Tibial nerve (tissue), 4 donors: ENCODE measurements around the gene KLHL14. TPM values are rescaled to one million over a fixed set of nuclear protein-coding genes. Genes with fewer than 3 reads are reported as not detected.

Source experiments
- DNase-seq, 2 donors: peaks; one replicate each; pipeline ENCODE4 v3.0.0-alpha.2; 2019; ENCODE audit warnings: low spot score in 2 of 2
- H3K27ac ChIP-seq, 4 donors: fragments of 200-600 bp; sonication (generic) in 3 of 4; one replicate each; pipeline ENCODE4 v1.5.1; 2017 to 2019; ENCODE audit warnings: mild to moderate bottlenecking in 1 of 4
- H3K27me3 ChIP-seq, 2 donors: fragments of 200-600 bp; sonication (generic) in 1 of 2; one replicate each; pipeline versions ENCODE4 v1.5.1 to v1.6.0; 2017 to 2019
- H3K36me3 ChIP-seq, 3 donors: fragments of 200-600 bp; sonication (generic); one replicate each; pipeline ENCODE4 v1.5.1; 2018 to 2019
- H3K4me1 ChIP-seq, 4 donors: fragments of 200-600 bp; sonication (generic) in 3 of 4; one replicate each; pipeline ENCODE4 v1.5.1; 2017 to 2019
- H3K4me3 ChIP-seq, 4 donors: fragments of 200-600 bp; sonication (generic) in 3 of 4; one replicate each; pipeline ENCODE4 v1.5.1; 2017 to 2019; ENCODE audit warnings: mild to moderate bottlenecking in 1 of 4, moderate library complexity in 1 of 4
- H3K9me3 ChIP-seq, 4 donors: fragments of 200-600 bp; sonication (generic) in 3 of 4; one replicate each; pipeline ENCODE4 v1.5.1; 2017 to 2019
- EP300 ChIP-seq, 2 donors: sonication (generic); formaldehyde crosslinking; IDR thresholded peaks; one replicate each; pipeline ENCODE4 v1.6.1; 2017; ENCODE audit warnings: antibody characterized with exemption in 2 of 2, mild to moderate bottlenecking in 1 of 2
- POLR2A ChIP-seq, 2 donors: fragments of 450-650 bp; IDR thresholded peaks; one replicate each; pipeline ENCODE4 v1.6.1; 2017; ENCODE audit warnings: antibody characterized with exemption in 2 of 2, mild to moderate bottlenecking in 2 of 2, moderate library complexity in 2 of 2
- WGBS, 2 donors: methylation state at CpG; one replicate each; pipeline ENCODE4 v1.1.5; 2018; 5-methylcytosine and 5-hydroxymethylcytosine counted together
- total RNA-seq, 4 donors: library from RNA; depleted of rRNA; stranded (reverse); fragments of >200 nt; gene quantifications; one replicate each; pipeline ENCODE4 v1.1.0, GENCODE V29; 2016
- TF ChIP-seq, protein P1 (sequence below), 5 experiments: fragments of 200-600 bp in 3 of 5; fragments of 450-650 bp in 2 of 5; sonication (generic) in 3 of 5; IDR thresholded peaks; one replicate each; pipeline ENCODE4 v1.5.1; 2016 to 2019; ENCODE audit warnings: antibody characterized with exemption in 5 of 5, mild to moderate bottlenecking in 3 of 5, moderate library complexity in 2 of 5

KLHL14 gene
- total RNA-seq, 4 donors from 2014 or later: 0.21 to 0.59 (median 0.37) TPM

- WGBS, 2 donors: 83 to 84% methylated on average over 2 of the region's 2 CpGs
- DNase-seq: no peak
Observed at GRCh38 chr18:32707586-32707985, 65.2 kb downstream of the KLHL14 start.

DNA sequence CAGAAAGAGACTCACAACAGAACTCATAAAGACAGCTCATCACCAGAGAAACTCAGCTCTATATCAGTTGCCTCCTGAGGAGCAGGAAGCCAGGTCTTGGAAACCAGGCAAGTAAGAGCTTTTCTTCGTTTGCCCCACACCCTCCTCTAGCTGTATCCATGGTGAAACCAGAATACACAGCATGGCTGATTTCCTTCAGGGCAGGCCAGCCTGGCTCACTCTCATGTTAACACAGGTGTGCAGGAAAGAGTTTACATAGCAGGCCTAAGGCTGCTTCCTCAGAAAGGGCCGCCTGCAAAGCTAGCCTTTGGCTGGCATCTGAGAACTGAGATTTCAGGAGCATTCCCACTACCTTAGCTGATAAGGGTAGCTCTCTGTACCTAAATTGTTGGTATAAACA lies 65.7 kb downstream of the KLHL14 start:
- no peak for DNase-seq
- no peak for TF ChIP-seq EP300 (IDR thresholded peaks at IDR 0.05)
- Histone ChIP-seq H3K36me3 (no peaks in the 10 kb centered on the region), H3K4me3 (no peak overlapping the region), H3K4me1 (no peaks in the 10 kb centered on the region), H3K27me3 (no peaks in the 10 kb centered on the region), H3K27ac (no peak overlapping the region), H3K9me3 (no peaks in the 10 kb centered on the region)
- 64 to 83% methylated on average over 2 of the region's 2 CpGs for WGBS, 2 donors

More at GRCh38 chr18:32707586-32707985, 65.2 kb downstream of the KLHL14 start:
- H3K9me3 ChIP-seq: no peaks in the 10 kb centered on the region
- no peaks in the 10 kb centered on the region for H3K4me1 ChIP-seq
- no peak for TF ChIP-seq POLR2A (IDR thresholded peaks at IDR 0.05)
- TF ChIP-seq EP300 (IDR thresholded peaks at IDR 0.05): no peak
- TF ChIP-seq, protein P1, sequence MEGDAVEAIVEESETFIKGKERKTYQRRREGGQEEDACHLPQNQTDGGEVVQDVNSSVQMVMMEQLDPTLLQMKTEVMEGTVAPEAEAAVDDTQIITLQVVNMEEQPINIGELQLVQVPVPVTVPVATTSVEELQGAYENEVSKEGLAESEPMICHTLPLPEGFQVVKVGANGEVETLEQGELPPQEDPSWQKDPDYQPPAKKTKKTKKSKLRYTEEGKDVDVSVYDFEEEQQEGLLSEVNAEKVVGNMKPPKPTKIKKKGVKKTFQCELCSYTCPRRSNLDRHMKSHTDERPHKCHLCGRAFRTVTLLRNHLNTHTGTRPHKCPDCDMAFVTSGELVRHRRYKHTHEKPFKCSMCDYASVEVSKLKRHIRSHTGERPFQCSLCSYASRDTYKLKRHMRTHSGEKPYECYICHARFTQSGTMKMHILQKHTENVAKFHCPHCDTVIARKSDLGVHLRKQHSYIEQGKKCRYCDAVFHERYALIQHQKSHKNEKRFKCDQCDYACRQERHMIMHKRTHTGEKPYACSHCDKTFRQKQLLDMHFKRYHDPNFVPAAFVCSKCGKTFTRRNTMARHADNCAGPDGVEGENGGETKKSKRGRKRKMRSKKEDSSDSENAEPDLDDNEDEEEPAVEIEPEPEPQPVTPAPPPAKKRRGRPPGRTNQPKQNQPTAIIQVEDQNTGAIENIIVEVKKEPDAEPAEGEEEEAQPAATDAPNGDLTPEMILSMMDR (IDR thresholded peaks at IDR 0.05): no peak
- H3K27me3 ChIP-seq: no peaks in the 10 kb centered on the region
- H3K27ac ChIP-seq: no peak overlapping the region
- no peak overlapping the region for H3K4me3 ChIP-seq
- no peaks in the 10 kb centered on the region for H3K36me3 ChIP-seq

DNA sequence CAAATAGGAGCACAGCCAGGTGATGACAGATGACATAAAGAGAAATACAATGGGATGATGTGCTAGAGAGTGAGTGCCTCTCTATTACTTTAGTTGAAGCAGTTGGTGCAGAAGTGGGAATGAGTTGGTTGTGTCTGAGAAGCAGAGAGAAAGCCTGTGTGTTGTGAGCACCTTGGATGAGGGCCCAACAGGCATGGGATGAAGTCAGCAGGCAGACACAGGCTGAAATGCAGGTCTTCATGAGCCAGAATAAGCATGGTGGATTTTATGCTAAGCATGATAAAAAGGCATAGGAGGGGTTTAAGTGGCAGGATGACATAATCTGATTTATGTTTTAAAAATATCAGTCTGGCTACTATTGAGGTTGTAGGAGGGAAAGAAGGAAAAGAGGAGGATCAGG lies 71.5 kb downstream of the KLHL14 start:
- Histone ChIP-seq H3K36me3 (no peaks in the 10 kb centered on the region), H3K27me3 (no peaks in the 10 kb centered on the region), H3K4me3 (no peak overlapping the region), H3K4me1 (no peaks in the 10 kb centered on the region), H3K9me3 (no peaks in the 10 kb centered on the region), H3K27ac (no peak overlapping the region)
- TF ChIP-seq POLR2A (IDR thresholded peaks at IDR 0.05): no peak
- TF ChIP-seq, protein P1 (IDR thresholded peaks at IDR 0.05): no peak
- TF ChIP-seq EP300 (IDR thresholded peaks at IDR 0.05): no peak
- no peak for DNase-seq

DNA sequence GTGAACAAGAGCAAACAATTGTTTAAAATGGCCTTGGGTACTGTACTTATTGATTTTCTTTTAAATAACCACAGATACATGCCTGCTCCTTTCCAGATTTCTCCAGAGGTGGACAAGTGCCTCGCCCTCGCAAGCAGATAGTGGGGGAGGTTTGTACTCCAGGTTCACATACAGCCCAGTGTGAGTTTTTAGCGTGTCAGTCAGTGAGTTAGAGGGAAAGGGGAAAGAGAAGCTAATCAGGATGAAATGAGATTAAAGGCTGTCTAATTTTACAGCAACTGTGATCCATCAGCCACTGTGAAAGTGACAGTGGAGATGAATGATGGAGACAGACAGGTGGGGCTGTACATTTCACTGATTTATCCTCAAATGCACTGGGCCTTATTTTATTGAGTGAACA lies 74.7 kb downstream of the KLHL14 start:
- Histone ChIP-seq H3K27me3 (no peaks in the 10 kb centered on the region), H3K9me3 (no peaks in the 10 kb centered on the region), H3K4me3 (no peak overlapping the region), H3K36me3 (no peaks in the 10 kb centered on the region), H3K4me1 (no peaks in the 10 kb centered on the region), H3K27ac (no peak overlapping the region)
- TF ChIP-seq POLR2A (IDR thresholded peaks at IDR 0.05) (no peak), EP300 (IDR thresholded peaks at IDR 0.05) (no peak)
- TF ChIP-seq, protein P1 (IDR thresholded peaks at IDR 0.05): no peak
- no peak for DNase-seq
- 83 to 89% methylated on average over 3 of the region's 3 CpGs for WGBS, 2 donors

DNA sequence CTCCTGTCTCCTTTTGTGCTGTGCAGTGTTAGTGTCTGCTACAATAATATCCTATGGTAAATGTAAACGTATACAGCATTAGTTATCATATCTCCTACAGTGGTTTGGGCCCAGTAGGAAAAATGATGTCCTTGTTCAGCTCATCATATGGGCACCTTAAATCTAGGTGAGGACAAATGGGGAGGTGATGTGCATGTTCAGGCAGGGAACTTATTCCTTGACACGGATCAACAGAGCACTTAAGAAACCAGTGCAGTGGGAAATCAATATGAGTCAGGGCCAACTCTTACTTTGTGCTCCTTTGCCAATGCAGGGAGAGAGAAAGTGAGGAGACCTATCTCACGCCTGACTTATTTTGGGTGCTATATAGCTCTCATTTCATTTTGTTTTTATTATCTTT lies 76.4 kb downstream of the KLHL14 start:
- WGBS, 2 donors: 90 to 94% methylated on average over 3 of the region's 3 CpGs
- no peak for TF ChIP-seq EP300 (IDR thresholded peaks at IDR 0.05)
- TF ChIP-seq, protein P1 (IDR thresholded peaks at IDR 0.05): no peak
- no peak for TF ChIP-seq POLR2A (IDR thresholded peaks at IDR 0.05)
- H3K9me3 ChIP-seq: no peaks in the 10 kb centered on the region

GRCh38 chr18:32695534-32695933 lies 77.3 kb downstream of the KLHL14 start:
- H3K4me3 ChIP-seq: no peak overlapping the region
- TF ChIP-seq EP300 (IDR thresholded peaks at IDR 0.05): no peak
- TF ChIP-seq, protein P1 (IDR thresholded peaks at IDR 0.05): no peak
- no peak for TF ChIP-seq POLR2A (IDR thresholded peaks at IDR 0.05)
- no peaks in the 10 kb centered on the region for H3K36me3 ChIP-seq
- 92 to 94% methylated on average over 3 of the region's 3 CpGs for whole genome bisulfite sequencing, 2 donors
- no peak overlapping the region for H3K27ac ChIP-seq
- H3K27me3 ChIP-seq: no peaks in the 10 kb centered on the region
- no peak for DNase-seq
- H3K4me1 ChIP-seq: no peaks in the 10 kb centered on the region
- H3K9me3 ChIP-seq: no peaks in the 10 kb centered on the region

More for the DNA sequence above, 76.4 kb downstream of the KLHL14 start:
- Histone ChIP-seq H3K27me3 (no peaks in the 10 kb centered on the region), H3K36me3 (no peaks in the 10 kb centered on the region), H3K27ac (no peak overlapping the region), H3K4me3 (no peak overlapping the region), H3K4me1 (no peaks in the 10 kb centered on the region)
- no peak for DNase-seq
